ENCODE results near the gene BEND5. TPM values are rescaled to one million over a fixed set of nuclear protein-coding genes. Genes with fewer than 3 reads are reported as not detected.
A peak's percentile ranks its signal among the peaks of the same experiment; 100 is the strongest.

The BEND5 gene
- total RNA-seq, 5 donors from 2014 or later (not counting 1 experiment from before 2014, with no cell fraction given): 3.3 to 7.9 (median 5.6) TPM

GRCh38 chr1:48807554-48808260, 31.0 kb upstream of the BEND5 start:
- Mint-ChIP-seq H3K4me3 (no peak overlapping the region), H3K27me3 (peaks cover 5 to 9% of the 10 kb centered on the region in 2 donors), H3K4me1 (no peaks in the 10 kb centered on the region), H3K9me3 (no peaks in the 10 kb centered on the region), H3K36me3 (no peaks in the 10 kb centered on the region), H3K27ac (no peak overlapping the region)
- DNase-seq (no peak), ATAC-seq (replicated peaks in 1 of 4) (no peak)
- Histone ChIP-seq H3K4me3 (ENCODE audit: control insufficient read depth in 1 of 2, extremely low read depth in 1 of 2, low read length in 1 of 2) (no peak overlapping the region), H3K36me3 (ENCODE audit: control insufficient read depth in 2 of 2, extremely low read depth in 1 of 2, insufficient read depth in 1 of 2, low read length in 1 of 2) (no peaks in the 10 kb centered on the region), H3K27me3 (replicated peaks in 1 of 2; ENCODE audit: control insufficient read depth in 2 of 2, extremely low read depth in 1 of 2, insufficient read depth in 2 of 2, low read length in 1 of 2) (no peaks in the 10 kb centered on the region), H3K4me1 (ENCODE audit: control insufficient read depth in 1 of 2, extremely low read depth in 1 of 2, insufficient read depth in 2 of 2, low read length in 2 of 2) (no peaks in the 10 kb centered on the region), H3K27ac (ENCODE audit: low read length) (no peak overlapping the region), H3K9me3 (no peaks in the 10 kb centered on the region)
- ChIA-PET POLR2A (no interaction called here), CTCF (no interaction called here)
- whole genome bisulfite sequencing (ENCODE audit: insufficient coverage): no CpG with 5 or more reads among the region's 4 CpGs

GRCh38 chr1:48803474-48803873, 26.8 kb upstream of the BEND5 start:
- no peaks in the 10 kb centered on the region for H3K4me1 ChIP-seq (ENCODE audit: control insufficient read depth in 1 of 2, extremely low read depth in 1 of 2, insufficient read depth in 2 of 2, low read length in 2 of 2)
- no peak for ATAC-seq (replicated peaks in 1 of 4)
- H3K4me1 Mint-ChIP-seq: no peaks in the 10 kb centered on the region
- no peaks in the 10 kb centered on the region for H3K36me3 Mint-ChIP-seq
- no peaks in the 10 kb centered on the region for H3K27me3 ChIP-seq (replicated peaks in 1 of 2; ENCODE audit: control insufficient read depth in 2 of 2, extremely low read depth in 1 of 2, insufficient read depth in 2 of 2, low read length in 1 of 2)
- H3K9me3 ChIP-seq: no peaks in the 10 kb centered on the region
- no peak overlapping the region for H3K27ac Mint-ChIP-seq
- no peak for DNase-seq
- no peaks in the 10 kb centered on the region for H3K36me3 ChIP-seq (ENCODE audit: control insufficient read depth in 2 of 2, extremely low read depth in 1 of 2, insufficient read depth in 1 of 2, low read length in 1 of 2)
- H3K27ac ChIP-seq (ENCODE audit: low read length): no peak overlapping the region
- no peak overlapping the region for H3K4me3 ChIP-seq (ENCODE audit: control insufficient read depth in 1 of 2, extremely low read depth in 1 of 2, low read length in 1 of 2)
- CTCF ChIA-PET: no interaction called here
- POLR2A ChIA-PET: no interaction called here
- H3K4me3 Mint-ChIP-seq: no peak overlapping the region
- H3K9me3 Mint-ChIP-seq: no peaks in the 10 kb centered on the region
- H3K27me3 Mint-ChIP-seq: peaks cover 15 to 25% of the 10 kb centered on the region in 2 donors

GRCh38 chr1:48794816-48795215, 18.1 kb upstream of the BEND5 start:
- DNase-seq (no peak), ATAC-seq (replicated peaks in 1 of 4) (no peak)
- Mint-ChIP-seq H3K27ac (no peak overlapping the region), H3K4me1 (peaks cover 0 to 3% (median 0%) of the 10 kb centered on the region in 3 donors), H3K27me3 (peaks cover 2 to 15% of the 10 kb centered on the region in 2 donors), H3K9me3 (peaks cover 0 to 6% (median 0%) of the 10 kb centered on the region in 3 donors), H3K36me3 (no peaks in the 10 kb centered on the region), H3K4me3 (no peak overlapping the region)
- H3K9me3 ChIP-seq: no peaks in the 10 kb centered on the region
- CTCF ChIA-PET: no interaction called here
- 0% methylated on average over 1 of the region's 1 CpG for WGBS (ENCODE audit: insufficient coverage)
- no peaks in the 10 kb centered on the region for H3K27me3 ChIP-seq (replicated peaks in 1 of 2; ENCODE audit: control insufficient read depth in 2 of 2, extremely low read depth in 1 of 2, insufficient read depth in 2 of 2, low read length in 1 of 2)
- POLR2A ChIA-PET: no interaction called here
- H3K36me3 ChIP-seq (ENCODE audit: control insufficient read depth in 2 of 2, extremely low read depth in 1 of 2, insufficient read depth in 1 of 2, low read length in 1 of 2): no peaks in the 10 kb centered on the region
- H3K4me3 ChIP-seq (ENCODE audit: control insufficient read depth in 1 of 2, extremely low read depth in 1 of 2, low read length in 1 of 2): no peak overlapping the region
- H3K4me1 ChIP-seq (ENCODE audit: control insufficient read depth in 1 of 2, extremely low read depth in 1 of 2, insufficient read depth in 2 of 2, low read length in 2 of 2): no peaks in the 10 kb centered on the region
- H3K27ac ChIP-seq (ENCODE audit: low read length): no peak overlapping the region

GRCh38 chr1:48793863-48794262, 17.2 kb upstream of the BEND5 start:
- H3K36me3 ChIP-seq (ENCODE audit: control insufficient read depth in 2 of 2, extremely low read depth in 1 of 2, insufficient read depth in 1 of 2, low read length in 1 of 2): no peaks in the 10 kb centered on the region
- Mint-ChIP-seq H3K36me3 (no peaks in the 10 kb centered on the region), H3K4me3 (no peak overlapping the region), H3K27me3 (peaks cover 2 to 9% of the 10 kb centered on the region in 2 donors), H3K4me1 (peaks cover 0 to 3% (median 0%) of the 10 kb centered on the region in 3 donors), H3K27ac (no peak overlapping the region), H3K9me3 (peaks cover 0 to 6% (median 0%) of the 10 kb centered on the region in 3 donors)
- H3K27me3 ChIP-seq (replicated peaks in 1 of 2; ENCODE audit: control insufficient read depth in 2 of 2, extremely low read depth in 1 of 2, insufficient read depth in 2 of 2, low read length in 1 of 2): no peaks in the 10 kb centered on the region
- DNase-seq (peak in 1 of 35 experiments; percentile 9), ATAC-seq (replicated peaks in 1 of 4) (no peak)
- no peaks in the 10 kb centered on the region for H3K9me3 ChIP-seq
- 0% methylated on average over 1 of the region's 1 CpG for WGBS (ENCODE audit: insufficient coverage)
- CTCF ChIA-PET: no interaction called here
- no peak overlapping the region for H3K27ac ChIP-seq (ENCODE audit: low read length)
- H3K4me3 ChIP-seq (ENCODE audit: control insufficient read depth in 1 of 2, extremely low read depth in 1 of 2, low read length in 1 of 2): no peak overlapping the region
- POLR2A ChIA-PET: no interaction called here
- H3K4me1 ChIP-seq (ENCODE audit: control insufficient read depth in 1 of 2, extremely low read depth in 1 of 2, insufficient read depth in 2 of 2, low read length in 2 of 2): no peaks in the 10 kb centered on the region

- no peak for ATAC-seq (replicated peaks in 1 of 4)
- no peaks in the 10 kb centered on the region for H3K36me3 ChIP-seq (ENCODE audit: control insufficient read depth in 2 of 2, extremely low read depth in 1 of 2, insufficient read depth in 1 of 2, low read length in 1 of 2)
- no peak overlapping the region for H3K27ac Mint-ChIP-seq
- H3K27me3 ChIP-seq (replicated peaks in 1 of 2; ENCODE audit: control insufficient read depth in 2 of 2, extremely low read depth in 1 of 2, insufficient read depth in 2 of 2, low read length in 1 of 2): no peaks in the 10 kb centered on the region
- no peak overlapping the region for H3K4me3 Mint-ChIP-seq
- peaks cover 0 to 9% of the 10 kb centered on the region in 2 donors for H3K27me3 Mint-ChIP-seq
- peaks cover 0 to 3% (median 0%) of the 10 kb centered on the region in 3 donors for H3K4me1 Mint-ChIP-seq
- no peaks in the 10 kb centered on the region for H3K9me3 ChIP-seq
- no peak overlapping the region for H3K27ac ChIP-seq (ENCODE audit: low read length)
- WGBS (ENCODE audit: insufficient coverage): no CpG with 5 or more reads among the region's 1 CpG
- H3K9me3 Mint-ChIP-seq: peaks cover 0 to 6% (median 0%) of the 10 kb centered on the region in 3 donors
- DNase-seq: no peak
- ChIA-PET CTCF (no interaction called here), POLR2A (no interaction called here)
- no peaks in the 10 kb centered on the region for H3K4me1 ChIP-seq (ENCODE audit: control insufficient read depth in 1 of 2, extremely low read depth in 1 of 2, insufficient read depth in 2 of 2, low read length in 2 of 2)
- H3K4me3 ChIP-seq (ENCODE audit: control insufficient read depth in 1 of 2, extremely low read depth in 1 of 2, low read length in 1 of 2): no peak overlapping the region
- no peaks in the 10 kb centered on the region for H3K36me3 Mint-ChIP-seq
Measured at GRCh38 chr1:48792961-48793360, 16.3 kb upstream of the BEND5 start.

- no peak for DNase-seq
- no peaks in the 10 kb centered on the region for H3K4me1 ChIP-seq (ENCODE audit: control insufficient read depth in 1 of 2, extremely low read depth in 1 of 2, insufficient read depth in 2 of 2, low read length in 2 of 2)
- no peak overlapping the region for H3K27ac ChIP-seq (ENCODE audit: low read length)
- H3K27me3 Mint-ChIP-seq: peaks cover 0 to 12% of the 10 kb centered on the region in 2 donors
- H3K4me1 Mint-ChIP-seq: peaks cover 0 to 3% (median 0%) of the 10 kb centered on the region in 3 donors
- H3K9me3 Mint-ChIP-seq: peaks cover 0 to 6% (median 0%) of the 10 kb centered on the region in 3 donors
- no peak overlapping the region for H3K4me3 Mint-ChIP-seq
- ATAC-seq (replicated peaks in 1 of 4): no peak
- POLR2A ChIA-PET: no interaction called here
- no peak overlapping the region for H3K4me3 ChIP-seq (ENCODE audit: control insufficient read depth in 1 of 2, extremely low read depth in 1 of 2, low read length in 1 of 2)
- no peaks in the 10 kb centered on the region for H3K36me3 ChIP-seq (ENCODE audit: control insufficient read depth in 2 of 2, extremely low read depth in 1 of 2, insufficient read depth in 1 of 2, low read length in 1 of 2)
- no peaks in the 10 kb centered on the region for H3K27me3 ChIP-seq (replicated peaks in 1 of 2; ENCODE audit: control insufficient read depth in 2 of 2, extremely low read depth in 1 of 2, insufficient read depth in 2 of 2, low read length in 1 of 2)
- H3K27ac Mint-ChIP-seq: no peak overlapping the region
- CTCF ChIA-PET: no interaction called here
- no peaks in the 10 kb centered on the region for H3K36me3 Mint-ChIP-seq
- no peaks in the 10 kb centered on the region for H3K9me3 ChIP-seq
Measured at GRCh38 chr1:48790397-48790796, 13.7 kb upstream of the BEND5 start.

- H3K9me3 ChIP-seq: no peaks in the 10 kb centered on the region
- H3K4me3 ChIP-seq (ENCODE audit: control insufficient read depth in 1 of 2, extremely low read depth in 1 of 2, low read length in 1 of 2): no peak overlapping the region
- peak overlapping the region in 1 of 2 donors; percentile 21 for H3K27ac Mint-ChIP-seq
- H3K36me3 ChIP-seq (ENCODE audit: control insufficient read depth in 2 of 2, extremely low read depth in 1 of 2, insufficient read depth in 1 of 2, low read length in 1 of 2): no peaks in the 10 kb centered on the region
- H3K9me3 Mint-ChIP-seq: peaks cover 0 to 6% (median 0%) of the 10 kb centered on the region in 3 donors
- H3K4me1 Mint-ChIP-seq: peaks cover 0 to 3% (median 0%) of the 10 kb centered on the region in 3 donors
- ATAC-seq (replicated peaks in 1 of 4): no peak
- POLR2A ChIA-PET: no interaction called here
- 100% methylated on average over 1 of the region's 4 CpGs for WGBS (ENCODE audit: insufficient coverage)
- H3K27me3 Mint-ChIP-seq: peaks cover 0 to 15% of the 10 kb centered on the region in 2 donors
- H3K27ac ChIP-seq (ENCODE audit: low read length): no peak overlapping the region
- no peaks in the 10 kb centered on the region for H3K4me1 ChIP-seq (ENCODE audit: control insufficient read depth in 1 of 2, extremely low read depth in 1 of 2, insufficient read depth in 2 of 2, low read length in 2 of 2)
- no peak overlapping the region for H3K4me3 Mint-ChIP-seq
- DNase-seq: no peak
- CTCF ChIA-PET: no interaction called here
- H3K27me3 ChIP-seq (replicated peaks in 1 of 2; ENCODE audit: control insufficient read depth in 2 of 2, extremely low read depth in 1 of 2, insufficient read depth in 2 of 2, low read length in 1 of 2): no peaks in the 10 kb centered on the region
- H3K36me3 Mint-ChIP-seq: no peaks in the 10 kb centered on the region
Measured at GRCh38 chr1:48789903-48790302, 13.2 kb upstream of the BEND5 start.
